Right ventricle myocardium inferior (tissue), 1 donor: Measurements from ENCODE around the gene POLA1. TPM values are rescaled to one million over a fixed set of nuclear protein-coding genes. Genes with fewer than 3 reads are reported as not detected.

Experiments used
- ATAC-seq: fragments of 200-7000 bp; cut with Tn5 transposase; one replicate; pipeline ENCODE4 v1.9.1; 2020; ENCODE audit warnings: mild to moderate bottlenecking, moderate library complexity
- DNase-seq: peaks from one replicate; pipeline ENCODE4 v3.0.0; 2021; ENCODE audit errors: missing footprints
- intact Hi-C: fragments of 100-400 bp; cut with DNase I; formaldehyde crosslinking; loops from one replicate; pipeline ENCODE4 v1.11.0; 2022
- total RNA-seq: library from RNA; stranded (reverse); fragmentation: NEBNext Ultra II Directional; extraction: Animal tissue kit (Norgen Biotek cat#: 25700); gene quantifications from one replicate; pipeline ENCODE4 v1.2.1, GENCODE V29; 2021
- donor health status: DM: no; HTN: yes; CAD: no; lungs with severe emphysema.

Gene POLA1
- total RNA-seq, 1 donor from 2014 or later: 6.0 TPM

- no peak for DNase-seq
- intact Hi-C loops: no loop called here
- ATAC-seq: no peak
These were observed 300.2 kb downstream of the POLA1 start for GRCh38 chrX:24993879-24994278.

GRCh38 chrX:24996096-24996709 lies 302.5 kb downstream of the POLA1 start:
- intact Hi-C loops: no loop called here
- ATAC-seq (no peak), DNase-seq (no peak)

- ATAC-seq (no peak), DNase-seq (no peak)
- intact Hi-C loops: no loop called here
These were observed 305.8 kb downstream of the POLA1 start for GRCh38 chrX:24999511-24999910.

- ATAC-seq (no peak), DNase-seq (no peak)
- intact Hi-C loops: loop anchor here (10.0 kb wide), 1 partner anchor 167 kb away; no protein-coding TSS in a partner anchor
These were observed 308.3 kb downstream of the POLA1 start for GRCh38 chrX:25001808-25002660.

GRCh38 chrX:25002661-25003020 lies 308.9 kb downstream of the POLA1 start:
- DNase-seq (no peak), ATAC-seq (no peak)
- intact Hi-C loops: loop anchor here (10.0 kb wide), 1 partner anchor 168 kb away; no protein-coding TSS in a partner anchor

GRCh38 chrX:25003066-25003849 lies 309.5 kb downstream of the POLA1 start:
- ATAC-seq (no peak), DNase-seq (no peak)
- intact Hi-C loops: loop anchor here (10.0 kb wide), 1 partner anchor 168 kb away; no protein-coding TSS in a partner anchor

GRCh38 chrX:25004040-25004439 lies 310.3 kb downstream of the POLA1 start:
- intact Hi-C loops: loop anchor here (10.0 kb wide), 1 partner anchor 169 kb away; no protein-coding TSS in a partner anchor
- ATAC-seq (no peak), DNase-seq (no peak)

DNA sequence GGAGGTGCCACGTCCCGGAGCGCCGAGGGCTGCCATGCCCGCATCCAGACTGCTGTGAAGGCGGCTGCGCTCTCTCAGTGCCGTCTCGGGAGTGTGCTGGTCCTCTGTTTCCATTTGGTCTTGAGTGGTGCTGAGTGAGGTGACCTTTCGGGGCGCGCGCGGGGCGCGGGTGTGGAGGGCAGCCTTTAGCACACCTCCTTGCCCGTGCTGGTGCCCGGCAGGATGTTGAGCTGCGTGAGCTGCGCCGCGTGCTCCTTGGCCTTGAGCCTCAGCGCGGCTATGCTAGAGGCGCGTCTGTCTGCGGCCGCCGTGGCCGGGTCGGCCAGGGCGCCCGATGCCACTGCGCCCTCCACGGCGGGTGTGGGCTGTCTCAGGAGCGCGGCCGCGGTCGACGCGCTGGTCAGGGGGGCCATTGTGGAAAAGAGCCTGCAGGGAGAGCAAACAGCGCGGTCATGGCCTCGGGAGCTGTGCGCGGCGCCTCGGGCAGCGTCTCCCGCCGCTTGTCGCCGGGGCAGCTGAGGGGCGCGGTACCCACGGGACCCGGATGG lies 310.8 kb downstream of the POLA1 start:
- DNase-seq: no peak
- no peak for ATAC-seq
- intact Hi-C loops: loop anchor here (10.0 kb wide), 1 partner anchor 170 kb away; no protein-coding TSS in a partner anchor

DNA sequence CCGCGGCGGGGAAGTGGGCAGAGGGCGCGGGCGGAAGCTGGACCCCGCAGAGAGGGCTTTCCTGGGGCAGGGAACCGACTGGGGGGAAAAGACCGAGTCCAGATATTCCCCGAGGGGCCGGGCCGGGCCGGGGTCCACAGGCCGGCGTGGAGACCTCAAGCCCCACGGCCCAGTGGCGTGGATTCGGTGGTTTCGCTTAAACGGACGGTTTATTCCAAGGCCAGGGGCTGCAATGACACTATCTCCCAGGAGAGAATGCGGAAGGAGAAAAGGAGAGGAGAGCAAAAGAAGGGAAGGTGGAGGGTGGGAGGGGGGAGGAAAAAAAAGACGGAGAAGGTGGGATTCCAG lies 311.3 kb downstream of the POLA1 start:
- DNase-seq (no peak), ATAC-seq (no peak)
- intact Hi-C loops: loop anchor here (10.0 kb wide), 1 partner anchor 170 kb away; no protein-coding TSS in a partner anchor

GRCh38 chrX:25005382-25006185 lies 311.9 kb downstream of the POLA1 start:
- DNase-seq (no peak), ATAC-seq (no peak)
- intact Hi-C loops: loop anchor here (10.0 kb wide), 1 partner anchor 171 kb away; no protein-coding TSS in a partner anchor

DNA sequence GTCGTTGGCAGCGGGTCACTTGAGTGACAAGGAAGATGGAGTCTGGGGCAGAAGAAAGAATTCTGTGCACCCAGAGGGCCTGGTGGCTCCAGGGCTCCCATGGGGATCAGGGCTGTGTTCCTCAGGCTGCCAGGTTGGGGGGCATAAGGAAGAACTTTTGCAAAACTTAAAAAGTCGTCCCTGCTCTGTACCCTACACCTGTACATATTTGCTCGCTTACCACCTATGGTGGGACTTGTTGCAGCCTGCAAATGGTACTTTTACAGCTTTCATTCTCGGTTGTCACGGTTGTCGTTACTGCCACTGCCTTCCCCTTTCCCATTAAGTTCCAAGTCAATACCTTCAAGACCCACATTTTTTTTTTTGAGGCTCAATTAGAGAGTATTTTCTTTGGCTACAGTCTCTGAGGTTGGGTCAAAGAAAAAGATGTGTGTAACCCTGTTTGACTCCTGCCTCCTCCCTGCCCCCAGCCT lies 312.9 kb downstream of the POLA1 start:
- ATAC-seq (no peak), DNase-seq (no peak)
- intact Hi-C loops: loop anchor here (10.0 kb wide), 1 partner anchor 172 kb away; no protein-coding TSS in a partner anchor

DNA sequence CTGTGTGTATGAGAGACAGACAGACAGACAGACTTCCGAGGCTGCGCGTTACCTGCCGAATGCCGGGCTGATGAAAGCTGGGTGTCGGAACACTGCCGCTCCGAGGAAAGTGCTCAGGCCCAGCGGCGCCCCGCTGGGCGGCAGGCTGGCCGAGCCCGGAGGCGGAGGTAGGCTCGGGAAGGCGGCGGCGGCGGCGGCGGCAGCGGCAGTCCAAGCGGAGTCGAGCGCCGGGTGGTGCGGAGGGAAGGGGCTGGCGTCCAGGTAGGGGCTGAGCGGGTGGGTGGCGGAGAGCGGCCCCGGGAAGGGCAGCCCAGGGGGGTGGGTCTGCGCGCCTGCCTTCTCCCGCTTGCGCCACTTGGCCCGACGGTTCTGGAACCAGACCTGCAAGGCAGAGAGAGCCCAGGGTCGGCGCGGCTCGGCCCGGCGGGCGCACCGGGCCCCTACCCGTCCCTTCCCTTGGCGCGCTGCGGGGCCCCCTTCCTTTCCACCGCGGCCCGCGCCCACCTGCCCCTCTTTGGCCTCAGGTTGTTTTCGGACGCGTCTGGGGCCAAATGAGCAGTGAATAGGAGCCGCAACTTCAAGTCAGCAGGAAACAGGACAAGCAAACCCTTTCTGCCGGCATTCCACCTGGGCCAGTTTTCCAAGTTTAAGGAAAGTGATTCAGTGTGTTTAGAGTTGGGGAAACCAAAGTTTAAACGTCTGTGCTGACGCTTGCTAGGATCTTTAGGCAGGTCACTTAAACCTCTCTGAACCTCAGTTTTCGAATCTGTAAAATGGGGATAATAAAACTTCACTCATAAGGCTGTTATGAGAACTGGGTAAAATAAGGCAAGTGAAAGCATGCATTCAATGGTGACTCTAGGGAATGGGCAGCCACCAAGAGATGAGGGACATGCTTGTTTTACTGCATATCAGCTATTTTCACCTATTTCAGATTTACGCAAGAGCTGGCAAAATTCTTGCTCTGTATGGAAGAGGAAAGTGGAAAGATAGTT lies 313.6 kb downstream of the POLA1 start:
- intact Hi-C loops: loop anchor here (10.0 kb wide), 1 partner anchor 173 kb away; no protein-coding TSS in a partner anchor
- DNase-seq (no peak), ATAC-seq (no peak)

DNA sequence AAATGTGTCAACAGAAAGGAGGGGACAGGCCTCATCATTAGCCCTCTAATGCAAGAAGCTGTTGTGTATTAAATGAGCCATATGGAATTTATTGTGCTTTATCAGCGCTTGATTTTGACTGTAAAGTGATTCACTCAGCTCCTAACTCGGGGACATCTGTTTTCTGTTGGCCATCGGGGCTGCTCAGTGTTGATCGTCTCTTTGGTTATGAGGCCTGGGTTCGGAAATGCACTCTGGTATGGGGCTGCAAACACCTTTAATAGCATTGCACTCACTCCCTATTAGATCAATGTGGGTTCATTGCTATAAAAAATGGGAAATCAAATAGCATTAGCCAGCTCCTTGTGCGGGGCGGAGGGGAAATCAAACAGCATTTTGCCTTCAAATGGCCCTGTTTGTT lies 315.7 kb downstream of the POLA1 start:
- intact Hi-C loops: loop anchor here (10.0 kb wide), 1 partner anchor 175 kb away; no protein-coding TSS in a partner anchor
- ATAC-seq (no peak), DNase-seq (no peak)

GRCh38 chrX:25010784-25011588 lies 317.3 kb downstream of the POLA1 start:
- no peak for ATAC-seq
- intact Hi-C loops: no loop called here
- DNase-seq: no peak

GRCh38 chrX:25011589-25012432 lies 318.1 kb downstream of the POLA1 start:
- intact Hi-C loops: no loop called here
- ATAC-seq (no peak), DNase-seq (no peak)
